ENCODE data around the gene DCAF11. TPM values are rescaled to one million over a fixed set of nuclear protein-coding genes. Genes with fewer than 3 reads are reported as not detected.

DCAF11 gene
- total and polyA plus RNA-seq, 2 of the 8 experiments (the other 6 are each of a cell fraction or from before 2014, with no cell fraction given): 60.4 to 63.6 TPM

GRCh38 chr14:24081739-24082211 lies 32.8 kb upstream of the DCAF11 start:
- Histone ChIP-seq H3K79me2 (ENCODE audit: control insufficient read depth in 1 of 2, insufficient read depth in 2 of 2, low read length in 2 of 2) (no peaks in the 10 kb centered on the region), H3K79me1 (ENCODE audit: low read depth, low read length) (no peaks in the 10 kb centered on the region), H2BK120ac (replicated peaks; ENCODE audit: low read depth, low read length) (no peak overlapping the region), H4K20me1 (replicated peaks in 1 of 2; ENCODE audit: control insufficient read depth in 1 of 2, insufficient read depth in 2 of 2, low read length in 2 of 2) (no peaks in the 10 kb centered on the region), H2BK5ac (ENCODE audit: low read depth, low read length) (0 out of 2 replicates have a peak overlapping the region, but pooled peaks have one; percentile 87), H3K9me3 (ENCODE audit: insufficient read depth in 2 of 2, low read depth in 1 of 2, low read length in 1 of 2) (no peaks in the 10 kb centered on the region), H3K27me3 (replicated peaks in 1 of 4; ENCODE audit: control insufficient read depth in 3 of 4, extremely low read depth in 1 of 4, insufficient read depth in 3 of 4, low read length in 3 of 4) (peaks cover 0 to 10% (median 7%) of the 10 kb centered on the region in 4 experiments; a peak in 5 of 7 replicates), H2BK20ac (ENCODE audit: low read length) (no peak overlapping the region), H3K23ac (ENCODE audit: insufficient read length) (no peak overlapping the region), H3K27ac (ENCODE audit: low read depth, low read length) (no peak overlapping the region), H3K4ac (replicated peaks; ENCODE audit: insufficient read length, low read depth, low read length) (no peak overlapping the region), H2BK15ac (ENCODE audit: low read length) (0 out of 2 replicates have a peak overlapping the region, but pooled peaks have one; percentile 53), H3K4me2 (ENCODE audit: insufficient read depth in 1 of 2, low read depth in 2 of 2, low read length in 2 of 2) (peak overlapping the region; percentile 75 to 84), H3K56ac (replicated peaks; ENCODE audit: insufficient read length, low read depth, low read length) (no peak overlapping the region), H3K23me2 (ENCODE audit: low read depth, low read length) (peaks cover 11% of the 10 kb centered on the region; the same call in 1 of the 2 replicates), H3K18ac (ENCODE audit: extremely low read depth, low read length) (no peak overlapping the region; the same call in 1 of the 2 replicates), H3K4me1 (replicated peaks in 1 of 4; ENCODE audit: control insufficient read depth in 3 of 4, insufficient read depth in 4 of 4, low read length in 3 of 4) (peaks cover 0 to 17% (median 12%) of the 10 kb centered on the region in 4 experiments; a peak in 6 of 7 replicates), H3K14ac (ENCODE audit: insufficient read length) (no peak overlapping the region), H3K9ac (replicated peaks in 1 of 4; ENCODE audit: extremely low read depth in 1 of 4, low read depth in 3 of 4, low read length in 3 of 4) (no peak overlapping the region), H2BK12ac (ENCODE audit: low read depth, low read length) (no peak overlapping the region), H4K5ac (ENCODE audit: insufficient read length, low read depth, low read length) (no peak overlapping the region), H2AK5ac (ENCODE audit: low read depth, low read length) (peak overlapping the region; percentile 65; the same call in 1 of the 2 replicates), H4K8ac (ENCODE audit: extremely low read depth, insufficient read depth, low read length) (no peak overlapping the region; the same call in 1 of the 2 replicates), H3K36me3 (ENCODE audit: control insufficient read depth in 2 of 4, insufficient read depth in 4 of 4, low read length in 3 of 4) (no peaks in the 10 kb centered on the region), H3K4me3 (ENCODE audit: extremely low read depth in 1 of 4, insufficient read depth in 2 of 4, low read depth in 3 of 4, low read length in 4 of 4) (peak overlapping the region in 3 of 4 experiments; percentile 23 to 67 (median 66); a peak in 5 of 8 replicates), H4K91ac (replicated peaks; ENCODE audit: insufficient read length, low read length) (no peak overlapping the region), H2AFZ (ENCODE audit: low read length) (no peak overlapping the region)
- DNase-seq (ENCODE audit: low read depth in 1 of 2, low spot score in 2 of 2) (no peak), FAIRE-seq (no peak)
- POLR2A ChIA-PET (ENCODE audit: partially characterized antibody): interaction anchor here (1.0 to 27.2 kb wide), 12 partner anchors 9 to 161 kb away, joined by 3 to 626 read pairs (median 6); partner anchors contain the start of genes CARMIL3, CPNE6, DCAF11 and EMC9
- CTCF ChIA-PET (ENCODE audit: partially characterized antibody): interaction anchor here (0.8 to 23.8 kb wide), 10 partner anchors 11 to 129 kb away, joined by 3 to 316 read pairs (median 6); partner anchors contain the start of genes DCAF11, DHRS4 and PCK2
- 14% methylated on average over 24 of the region's 26 CpGs; no CpG with 5 or more reads in 1 of the 2 experiments for WGBS, 2 experiments (ENCODE audit: extremely low coverage in 1 of 2, insufficient coverage in 1 of 2, insufficient read length in 1 of 2, insufficient replicate concordance in 2 of 2, low coverage in 1 of 2, low lambda C conversion rate in 2 of 2, missing lambda C conversion rate in 1 of 2)
- TF ChIP-seq E2F6 (IDR thresholded peaks at IDR 0.05) (no peak), CBX5 (IDR thresholded peaks at IDR 0.05; ENCODE audit: low read depth, low read length) (no peak), HDAC6 (IDR thresholded peaks at IDR 0.05; ENCODE audit: low read depth, low read length) (no peak), SAP30 (IDR thresholded peaks at IDR 0.05; ENCODE audit: insufficient read depth, insufficient replicate concordance, low read length) (no peak), TEAD4 (IDR thresholded peaks at IDR 0.05; ENCODE audit: low read depth, low read length) (no peak), SIX5 (IDR thresholded peaks at IDR 0.05; ENCODE audit: low read depth, low read length) (no peak), EP300 (IDR thresholded peaks at IDR 0.05; ENCODE audit: borderline replicate concordance in 1 of 2, low read depth in 2 of 2, low read length in 2 of 2) (no peak), RNF2 (IDR thresholded peaks at IDR 0.05; ENCODE audit: borderline replicate concordance, low read depth, low read length, missing control alignments, poor library complexity, severe bottlenecking) (no peak), BCL11A (IDR thresholded peaks at IDR 0.05; ENCODE audit: low read depth in 2 of 2, low read length in 2 of 2) (no peak)

Data from H1 (cell line).